NCI-H2029 (cell line): Measurements from ENCODE around the gene PRPS1L1.

Experiments used
- DNase-seq: peaks from one replicate; lab custom pipeline; 2025; lab: John Stamatoyannopoulos, UW

Gene PRPS1L1

DNA sequence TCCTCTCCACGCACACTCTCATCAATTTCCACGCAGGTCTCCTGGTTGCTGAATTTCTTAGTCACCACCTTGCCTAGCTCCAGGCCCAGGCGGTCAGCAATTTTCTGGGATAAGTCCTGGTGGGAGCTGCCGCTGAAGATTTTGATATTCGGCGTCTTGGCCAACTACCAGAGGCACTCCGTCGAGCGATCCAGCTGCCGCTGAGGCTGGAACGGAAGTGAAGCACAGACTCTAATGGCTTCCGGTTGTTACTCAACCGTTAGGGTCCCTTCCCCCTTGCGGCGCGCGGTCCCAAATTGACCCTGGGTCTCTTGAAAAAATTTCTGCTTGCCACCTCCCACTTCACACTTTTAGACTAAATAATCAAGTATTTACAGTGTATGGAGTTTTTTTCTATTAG, at the start of gene PRPS1L1:
Gene PRPS1L1 (minus strand): TSS at position 219 of the 400 bp plus-strand sequence.
- no peak for DNase-seq

DNA sequence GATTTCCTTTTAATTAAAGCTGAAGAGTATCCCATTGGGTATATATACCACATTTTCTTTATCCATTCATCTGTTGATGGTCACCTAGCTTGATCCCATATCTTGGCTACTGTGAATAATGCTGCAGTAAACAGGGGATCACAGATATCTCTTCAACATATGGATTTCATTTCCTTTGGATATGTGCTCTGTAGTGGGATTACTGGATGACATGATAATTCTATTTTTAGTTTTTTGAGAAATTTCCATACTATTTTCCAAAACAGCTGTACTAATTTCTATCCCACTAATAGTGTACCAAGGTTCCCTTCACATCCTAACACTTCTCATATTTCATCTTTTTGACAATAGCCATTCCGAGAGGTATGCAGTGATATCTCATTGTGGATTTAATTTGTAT, 48.8 kb upstream of the PRPS1L1 start:
- DNase-seq = no peak

DNA sequence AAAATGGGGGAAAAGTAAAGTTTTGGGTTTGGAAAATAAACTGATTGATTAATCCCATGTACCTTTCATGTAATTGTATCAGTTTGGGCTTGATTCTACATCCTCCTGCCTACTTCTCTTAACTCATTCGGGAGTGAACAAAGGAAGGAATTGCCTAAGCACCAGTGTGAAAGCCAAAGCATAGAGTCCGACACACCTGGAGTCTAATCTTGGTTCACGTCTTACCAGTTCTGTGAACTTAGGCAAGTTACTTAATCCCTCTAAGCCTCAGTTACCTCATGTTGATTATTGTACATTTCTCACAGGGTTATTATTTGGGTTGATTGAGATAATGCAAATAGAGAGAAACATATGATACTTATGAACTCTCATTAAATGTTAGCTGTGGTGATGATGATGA, 41.1 kb upstream of the PRPS1L1 start:
- no peak for DNase-seq

- DNase-seq = peak; percentile 4
Measured at GRCh38 chr7:18064242-18064838, 36.7 kb upstream of the PRPS1L1 start.

- no peak for DNase-seq
Measured at GRCh38 chr7:18063149-18063901, 35.7 kb upstream of the PRPS1L1 start.

DNA sequence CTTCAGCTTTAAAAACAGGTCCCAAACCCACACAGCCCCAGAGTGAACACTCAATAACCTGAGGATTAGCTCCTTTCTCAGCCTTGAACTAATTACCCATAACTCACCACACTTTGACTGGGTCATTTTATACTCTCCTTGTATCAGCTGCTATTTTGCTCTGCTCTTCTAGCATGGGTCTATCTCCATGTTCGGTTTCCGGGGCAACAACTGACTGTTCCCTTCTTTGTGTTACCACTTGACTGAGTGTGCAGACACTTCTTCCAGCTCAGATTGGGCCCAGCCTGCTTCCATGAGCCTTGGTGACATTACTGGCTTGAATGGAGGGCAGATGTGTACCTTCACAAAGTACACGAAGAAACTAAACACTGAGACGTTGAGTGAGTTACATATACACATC, 31.5 kb upstream of the PRPS1L1 start:
- no peak for DNase-seq

DNA sequence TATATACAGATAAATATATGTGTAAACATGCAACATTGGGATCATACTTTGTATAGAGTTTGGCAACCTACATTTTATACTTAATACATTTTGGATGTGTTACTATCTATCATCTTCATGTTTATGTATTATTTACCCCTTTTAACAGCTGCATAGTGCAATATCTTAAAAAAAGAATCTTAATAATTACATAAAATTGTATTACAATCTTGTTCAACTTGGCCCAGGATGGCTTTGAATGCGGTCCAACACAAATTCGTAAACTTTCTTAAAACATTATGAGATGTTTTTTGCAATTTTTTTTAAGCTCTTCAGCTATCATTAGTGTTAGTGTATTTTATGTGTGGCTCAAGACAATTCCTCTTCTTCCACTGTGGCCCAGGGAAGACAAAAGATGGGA, 26.3 kb upstream of the PRPS1L1 start:
- no peak for DNase-seq

GRCh38 chr7:18053177-18053928, 25.7 kb upstream of the PRPS1L1 start:
- no peak for DNase-seq

DNA sequence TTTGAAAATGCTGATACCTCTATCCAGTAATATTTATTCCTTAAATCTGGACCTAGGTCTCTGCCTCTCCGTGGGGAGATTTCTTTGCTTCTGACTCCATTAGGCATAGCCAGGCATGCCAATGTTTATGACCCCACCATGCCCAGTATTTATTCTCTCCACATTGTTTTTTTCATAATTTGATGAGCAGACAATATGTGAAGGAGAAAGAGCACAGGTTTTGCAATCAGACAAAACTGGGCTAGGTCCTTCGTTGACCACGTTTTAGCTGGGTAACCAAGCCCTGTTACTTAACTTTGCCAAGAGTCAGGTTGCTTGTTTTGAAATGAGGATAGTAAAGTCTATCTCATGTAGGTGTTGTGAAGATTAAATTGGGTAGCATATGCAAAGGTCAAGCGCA, 21.6 kb upstream of the PRPS1L1 start:
- no peak for DNase-seq

GRCh38 chr7:18046601-18047000, 19.0 kb upstream of the PRPS1L1 start:
- no peak for DNase-seq

DNA sequence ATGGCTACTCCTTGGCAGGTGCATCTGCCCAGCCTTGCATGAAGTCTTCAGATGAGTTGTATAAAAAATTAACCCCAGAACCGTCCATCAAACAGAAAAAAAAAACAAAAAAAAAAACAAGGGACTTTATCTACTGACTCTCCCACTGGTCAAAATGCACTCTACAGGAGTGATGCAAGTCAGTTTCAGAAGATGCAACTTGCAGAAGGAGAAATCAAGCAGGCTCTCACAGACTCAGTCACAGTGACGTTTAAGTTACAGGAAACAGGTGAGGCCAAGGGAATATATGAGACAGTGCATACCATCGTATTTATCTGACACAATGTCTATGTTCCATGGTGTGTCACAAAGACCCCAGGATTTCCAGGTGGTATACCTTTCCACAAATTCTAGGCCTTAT, 17.5 kb upstream of the PRPS1L1 start:
- no peak for DNase-seq

- no peak for DNase-seq
Measured at GRCh38 chr7:18041191-18041590, 13.5 kb upstream of the PRPS1L1 start.

GRCh38 chr7:18040196-18040595, 12.6 kb upstream of the PRPS1L1 start:
- no peak for DNase-seq

DNA sequence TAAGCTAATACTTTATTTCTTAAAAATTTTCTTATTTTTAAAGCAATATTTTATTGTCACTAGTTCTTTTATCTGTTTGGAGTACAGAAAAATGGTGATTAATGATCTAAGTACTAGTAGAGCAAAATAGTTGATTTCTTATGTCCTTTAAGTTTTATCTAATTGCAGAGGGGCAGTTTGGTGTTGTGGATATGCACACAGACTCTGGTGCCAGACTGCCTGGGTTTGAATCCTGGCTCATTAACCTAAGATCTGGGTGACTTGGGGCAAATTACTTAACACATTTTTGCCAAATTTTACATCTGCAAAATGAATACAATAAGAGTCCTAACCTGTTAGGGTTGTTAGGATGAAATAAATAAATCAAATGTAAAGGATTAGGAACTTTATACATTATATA, 10.7 kb upstream of the PRPS1L1 start:
- DNase-seq = no peak

DNA sequence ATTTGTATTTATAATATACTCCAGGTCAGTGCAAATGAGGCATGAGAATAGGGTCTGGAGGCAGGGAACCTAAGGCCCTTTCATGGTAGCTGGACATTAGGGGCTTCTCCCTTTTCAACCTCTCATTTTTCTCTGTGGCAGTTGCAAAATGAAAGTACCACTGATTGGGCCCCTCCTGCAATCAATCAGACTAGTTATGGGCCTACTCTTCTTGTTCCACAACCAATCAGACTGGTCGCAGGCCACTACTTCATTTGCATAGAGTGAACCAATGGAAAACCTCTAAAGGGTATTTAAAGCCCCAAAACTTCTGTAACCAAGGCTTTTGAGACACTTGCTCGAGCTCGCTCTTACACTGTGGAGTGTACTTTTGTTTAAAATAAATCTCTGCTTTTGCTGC, 10.0 kb upstream of the PRPS1L1 start:
- no peak for DNase-seq

- no peak for DNase-seq
Measured at GRCh38 chr7:18036783-18037182, 9.1 kb upstream of the PRPS1L1 start.

DNA sequence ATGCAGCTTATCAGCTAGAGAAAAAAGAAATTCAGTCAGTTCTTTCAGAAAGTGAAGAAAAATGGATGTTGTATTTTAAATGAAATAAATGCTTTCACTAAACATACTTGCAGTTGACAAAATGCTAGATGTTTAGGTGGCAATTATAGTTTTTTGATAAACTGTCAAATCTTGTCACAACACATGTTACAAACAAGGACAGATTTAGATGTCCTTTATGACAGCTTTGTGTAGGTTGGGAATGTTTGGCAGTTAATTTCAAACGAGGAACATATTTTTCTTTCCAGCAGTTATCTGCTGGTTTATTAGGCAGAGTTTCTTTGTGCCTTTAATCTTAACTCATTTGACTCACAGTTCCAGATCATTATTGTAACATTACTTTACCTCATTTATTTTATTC, 3.1 kb upstream of the PRPS1L1 start:
- DNase-seq = no peak

DNA sequence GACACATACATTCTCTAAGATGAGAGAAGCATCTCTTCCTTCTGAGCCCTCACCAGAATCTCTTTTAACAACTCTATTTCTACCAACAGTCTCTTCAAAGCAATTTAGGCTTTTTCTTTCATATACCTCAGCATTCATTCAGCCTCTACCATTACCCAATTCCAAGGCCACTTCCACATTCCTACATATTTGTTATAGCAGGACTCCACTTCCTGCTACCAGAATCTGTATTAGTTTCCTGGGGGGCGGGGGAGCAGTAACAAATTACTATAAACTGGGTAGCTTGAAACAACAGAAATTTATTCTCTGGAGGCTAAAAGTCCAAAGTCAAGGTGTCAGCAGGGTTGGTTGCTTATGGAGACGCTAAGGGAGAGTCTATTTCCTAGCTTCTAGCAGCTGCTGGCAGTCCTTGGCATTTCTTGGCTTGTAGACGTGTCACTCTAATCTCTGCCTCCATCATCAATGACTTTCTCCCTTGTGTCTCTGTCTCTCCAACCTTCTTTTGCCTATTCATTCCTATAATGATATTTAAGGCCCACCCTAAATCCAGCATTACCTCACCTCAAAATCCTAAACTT, 7.4 kb downstream of the PRPS1L1 start:
- no peak for DNase-seq

- no peak for DNase-seq
Measured at GRCh38 chr7:18019555-18019954, 8.1 kb downstream of the PRPS1L1 start.

GRCh38 chr7:18018296-18019215, 9.1 kb downstream of the PRPS1L1 start:
- no peak for DNase-seq

DNA sequence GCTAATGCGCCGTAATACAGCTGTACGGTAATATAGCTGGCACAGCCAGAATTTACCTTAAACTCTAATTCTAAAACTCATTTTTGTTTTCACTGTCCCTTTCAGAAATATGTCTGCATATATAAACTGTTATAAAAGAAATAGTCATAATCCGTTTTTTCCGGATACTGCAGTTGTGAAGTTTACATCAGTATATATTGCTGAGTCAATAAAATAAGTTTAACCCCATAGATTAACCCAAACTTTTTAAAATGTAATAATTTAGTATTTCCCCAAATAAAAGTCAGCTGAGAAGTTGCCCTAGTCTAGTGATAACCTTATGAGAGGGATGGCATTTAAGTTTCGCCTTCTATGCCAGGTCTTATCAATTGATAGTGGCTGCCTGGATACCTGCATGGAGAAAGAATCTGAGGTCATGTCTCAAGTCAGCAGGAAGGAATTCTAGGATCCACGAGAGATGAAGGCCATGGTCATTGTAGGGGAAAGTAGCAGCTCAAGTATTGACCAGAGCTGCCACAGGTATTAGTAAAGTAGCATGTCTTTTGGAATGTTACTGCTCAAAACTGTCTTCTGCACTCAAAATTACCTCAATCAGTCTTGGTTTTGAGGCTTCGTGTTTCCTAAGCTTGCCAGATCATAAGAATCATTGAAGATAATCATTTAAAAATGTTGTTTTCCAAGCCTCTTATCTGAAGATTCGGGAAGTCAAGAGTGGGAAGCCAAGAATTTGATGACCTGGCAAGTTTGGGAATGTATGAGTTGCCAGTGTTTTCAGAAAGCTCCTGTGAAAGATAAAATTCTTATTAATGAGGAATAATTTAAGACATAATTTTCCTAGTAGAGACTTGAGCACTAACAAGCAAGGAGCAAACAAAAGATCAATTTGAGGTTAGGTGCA, 10.8 kb downstream of the PRPS1L1 start:
- no peak for DNase-seq
